Spleen (tissue), 11 donors: ENCODE data around the gene PPP2R5C. TPM values are rescaled to one million over a fixed set of nuclear protein-coding genes. Genes with fewer than 3 reads are reported as not detected.

ENCODE experiments used
- DNase-seq: peaks from one replicate; pipeline ENCODE4 v3.0.0-alpha.2; 2020
- H3K27ac ChIP-seq, 8 donors: fragments of 200-600 bp; sonication (generic) in 7 of 8; 1 replicate in 4 of 8; 2 replicates in 4 of 8; pipeline versions ENCODE4 v1.5.0 to v1.8.0; 2016 to 2021; ENCODE audit warnings: inconsistent platforms in 4 of 8, mild to moderate bottlenecking in 4 of 8, moderate library complexity in 1 of 8
- H3K27me3 ChIP-seq, 7 donors: fragments of 200-600 bp; sonication (generic) in 6 of 7; replicated peaks in 1 of 7; 1 replicate in 4 of 7; 2 replicates in 3 of 7; pipeline versions ENCODE4 v1.5.0 to v1.8.0; 2016 to 2021; ENCODE audit warnings: inconsistent platforms in 3 of 7, mild to moderate bottlenecking in 1 of 7
- H3K36me3 ChIP-seq, 6 donors: fragments of 200-600 bp; sonication (generic) in 5 of 6; 1 replicate in 4 of 6; 2 replicates in 2 of 6; pipeline versions ENCODE4 v1.5.0 to v1.8.0; 2016 to 2021; ENCODE audit warnings: inconsistent platforms in 2 of 6
- H3K4me1 ChIP-seq, 6 donors: fragments of 200-600 bp; sonication (generic) in 5 of 6; 1 replicate in 3 of 6; 2 replicates in 3 of 6; pipeline versions ENCODE4 v1.5.0 to v1.8.0; 2016 to 2021; ENCODE audit warnings: inconsistent platforms in 3 of 6
- H3K4me3 ChIP-seq, 8 donors: fragments of 200-600 bp; sonication (generic) in 7 of 8; 1 replicate in 4 of 8; 2 replicates in 4 of 8; pipeline versions ENCODE4 v1.5.0 to v1.8.0; 2016 to 2021; ENCODE audit warnings: inconsistent platforms in 4 of 8, mild to moderate bottlenecking in 4 of 8, moderate library complexity in 2 of 8
- H3K9me3 ChIP-seq, 8 donors: fragments of 200-600 bp; sonication (generic) in 7 of 8; 1 replicate in 4 of 8; 2 replicates in 4 of 8; pipeline versions ENCODE4 v1.5.0 to v1.8.0; 2016 to 2021; ENCODE audit warnings: inconsistent platforms in 4 of 8
- CTCF ChIP-seq, 11 experiments: fragments of 200-600 bp in 7 of 11; fragments of 450-650 bp in 4 of 11; sonication (generic) in 4 of 11; IDR thresholded peaks in 8 of 11; conservative IDR thresholded peaks in 3 of 11; 1 replicate in 7 of 11; 2 replicates in 4 of 11; pipeline versions ENCODE4 v1.4.0 to v1.8.0; 2016 to 2021; ENCODE audit warnings: antibody characterized with exemption in 11 of 11, inconsistent platforms in 4 of 11, mild to moderate bottlenecking in 1 of 11
- POLR2A ChIP-seq, 3 donors: fragments of 450-650 bp; IDR thresholded peaks; one replicate each; pipeline ENCODE4 v1.5.1; 2017; ENCODE audit warnings: antibody characterized with exemption in 3 of 3, mild to moderate bottlenecking in 1 of 3
- POLR2AphosphoS5 ChIP-seq, 3 donors: sonication (generic); formaldehyde crosslinking; IDR thresholded peaks; one replicate each; pipeline ENCODE4 v1.5.1; 2017; ENCODE audit warnings: antibody characterized with exemption in 3 of 3
- WGBS, 5 donors: extraction: QIAGEN DNeasy Blood & Tissue Kit in 3 of 5; methylation state at CpG; one replicate each; pipeline versions ENCODE4 v1.1.5 to v1.1.7; 2013 to 2018; 5-methylcytosine and 5-hydroxymethylcytosine counted together
- intact Hi-C: fragments of 100-400 bp; cut with DNase I; formaldehyde crosslinking; loops from one replicate; pipeline ENCODE4 v1.15.0; 2023; ENCODE audit warnings: low total_unique reads
- polyA plus RNA-seq, 3 donors: library from polyadenylated mRNA; stranded (reverse); fragments of 200-250 nt; gene quantifications; one replicate each; pipeline ENCODE4 v1.2.1, GENCODE V29; 2013
- total RNA-seq, 7 donors: library from RNA; depleted of rRNA in 3 of 7; stranded (reverse); fragments of >200 nt in 3 of 7; fragmentation: NEBNext Ultra II Directional in 4 of 7; extraction: Animal tissue kit (Norgen Biotek cat#: 25700) in 4 of 7; gene quantifications; one replicate each; pipeline versions ENCODE4 v1.1.0 to v1.2.1, GENCODE V29; 2016 to 2021
- donor health status: healthy with polysubstance abuse.
- donor health status: DM: no; HTN: no; CAD: no; lungs with moderate emphysema.
- donor health status: DM: no; HTN: no; CAD: no.
- donor health status: Bipolar disorder and iron deficiency.
- donor health status: healthy.
- donor health status: DM: no; HTN: no; CAD: no.
- donor health status: DM: yes; HTN: yes; CAD: no.

Gene PPP2R5C
- total and polyA plus RNA-seq, 10 donors, result 80.8 to 322 (median 198) TPM

DNA sequence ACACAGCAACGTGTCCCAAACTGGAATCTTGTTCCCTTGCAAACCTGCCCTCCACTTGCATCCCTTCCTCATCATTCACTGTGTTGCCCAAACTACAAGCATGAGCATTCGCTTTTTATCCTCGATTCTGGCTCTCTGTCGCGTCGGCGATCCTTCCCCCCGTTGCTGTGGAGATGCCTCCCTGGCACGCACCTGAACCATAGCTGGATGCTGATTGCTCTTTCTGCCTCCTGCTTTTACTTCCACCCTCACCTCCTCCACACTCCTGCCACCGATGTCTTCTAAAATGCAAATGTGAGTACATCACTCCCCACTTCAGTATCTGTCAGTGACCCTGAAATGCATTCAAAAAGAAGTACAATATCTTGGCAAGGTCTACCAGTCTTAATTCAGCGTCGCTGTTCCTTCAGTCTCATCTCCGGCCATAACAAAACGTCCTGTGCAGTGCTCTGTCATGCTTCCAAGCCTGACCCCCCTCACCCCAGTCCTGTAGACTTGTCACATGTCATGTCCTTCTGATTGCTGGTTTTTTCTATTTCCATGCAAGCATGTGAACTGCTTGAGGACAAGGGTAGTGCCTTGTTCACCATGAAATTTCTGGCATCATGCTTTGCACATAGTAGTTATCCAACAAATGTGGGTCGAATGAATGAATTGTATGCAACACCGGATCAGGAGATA is 2.5 kb upstream of the PPP2R5C start:
- intact Hi-C loops, result no loop called here
- 81 to 88% (median 83%) methylated on average over 16 of the region's 16 CpGs for WGBS, 5 donors
- no peak for DNase-seq
- Histone ChIP-seq H3K9me3 (no peaks in the 10 kb centered on the region), H3K27me3 (peaks cover 0 to 2% (median 0%) of the 10 kb centered on the region in 7 donors), H3K27ac (no peak overlapping the region), H3K4me3 (no peak overlapping the region), H3K36me3 (peaks cover 0 to 10% (median 1%) of the 10 kb centered on the region in 6 donors), H3K4me1 (peaks cover 9 to 28% (median 26%) of the 10 kb centered on the region in 6 donors)
- no peak for TF ChIP-seq CTCF (IDR thresholded peaks at IDR 0.05 in 8 of 11, conservative IDR thresholded peaks at IDR 0.05 in 3 of 11)
- TF ChIP-seq POLR2A (IDR thresholded peaks at IDR 0.05), result no peak

GRCh38 chr14:101760138-101761011 is 1.1 kb upstream of the PPP2R5C start:
- WGBS, 5 donors, result 3 to 8% (median 5%) methylated on average over 30 to 63 of the region's 63 CpGs
- intact Hi-C loops, result no loop called here
- H3K4me1 ChIP-seq, result peaks cover 9 to 40% (median 32%) of the 10 kb centered on the region in 6 donors
- H3K27ac ChIP-seq, result peak overlapping the region; percentile 49 to 99 (median 98)
- peak; percentile 99 for DNase-seq
- H3K4me3 ChIP-seq, result peak overlapping the region in 7 of 8 donors; percentile 86 to 99 (median 97)
- H3K36me3 ChIP-seq, result peaks cover 0 to 19% (median 6%) of the 10 kb centered on the region in 6 donors
- H3K9me3 ChIP-seq, result no peaks in the 10 kb centered on the region
- TF ChIP-seq POLR2AphosphoS5 (IDR thresholded peaks at IDR 0.05) (peak; percentile 70 to 74 (median 70)), POLR2A (IDR thresholded peaks at IDR 0.05) (no peak), CTCF (IDR thresholded peaks at IDR 0.05 in 8 of 11, conservative IDR thresholded peaks at IDR 0.05 in 3 of 11) (peak in 1 of 11 experiments; percentile 9)
- no peaks in the 10 kb centered on the region for H3K27me3 ChIP-seq

- peak overlapping the region; percentile 32 to 99 (median 85) for H3K27ac ChIP-seq
- no peaks in the 10 kb centered on the region for H3K9me3 ChIP-seq
- 0 to 2% (median 1%) methylated on average over 31 to 72 of the region's 72 CpGs for WGBS, 5 donors
- peaks cover 9 to 40% (median 32%) of the 10 kb centered on the region in 6 donors for H3K4me1 ChIP-seq
- peaks cover 0 to 35% (median 12%) of the 10 kb centered on the region in 6 donors for H3K36me3 ChIP-seq
- DNase-seq, result peak; percentile 90
- intact Hi-C loops, result no loop called here
- H3K27me3 ChIP-seq, result no peaks in the 10 kb centered on the region
- TF ChIP-seq POLR2AphosphoS5 (IDR thresholded peaks at IDR 0.05), result no peak
- no peak for TF ChIP-seq CTCF (IDR thresholded peaks at IDR 0.05 in 8 of 11, conservative IDR thresholded peaks at IDR 0.05 in 3 of 11)
- TF ChIP-seq POLR2A (IDR thresholded peaks at IDR 0.05), result no peak
- peak overlapping the region; percentile 60 to 99 (median 74) for H3K4me3 ChIP-seq
Observed at GRCh38 chr14:101761881-101762529, 496 bp downstream of the PPP2R5C start.
